ENCODE results near the gene PLEKHH3. TPM values are rescaled to one million over a fixed set of nuclear protein-coding genes. Genes with fewer than 3 reads are reported as not detected.

Gene PLEKHH3
- polyA plus RNA-seq, 1 of the 3 experiments (the other 2 are of a cell fraction), result 12.8 TPM

- no peak overlapping the region for H3K9ac ChIP-seq
- H3K36me3 ChIP-seq (replicated peaks in 1 of 2; ENCODE audit: control insufficient read depth in 1 of 2, insufficient read depth in 2 of 2, low read length in 1 of 2), result peaks cover 20 to 52% of the 10 kb centered on the region in 2 experiments
- no peak overlapping the region for H2AFZ ChIP-seq (ENCODE audit: low read depth)
- H3K4me1 ChIP-seq (ENCODE audit: control insufficient read depth in 1 of 2, insufficient read depth in 2 of 2, low read depth in 1 of 2, low read length in 1 of 2), result peaks cover 0 to 6% of the 10 kb centered on the region in 2 experiments; a peak in 2 of 4 replicates
- POLR2A ChIA-PET, result interaction anchor here (0.8 kb wide), 1 partner anchor 18 kb away, joined by 3 read pairs; no protein-coding TSS in a partner anchor
- CTCF ChIA-PET, result interaction anchor here (1.2 to 4.7 kb wide), 3 partner anchors 17 to 123 kb away, joined by 3 to 26 read pairs (median 6); partner anchors contain the start of gene PSMC3IP
- TF ChIP-seq CHD2 (IDR thresholded peaks at IDR 0.05; ENCODE audit: low read length, partially characterized antibody), result no peak
- TF ChIP-seq GATA2 (CRISPR knock-in tag; IDR thresholded peaks at IDR 0.05), result no peak
- no peak for TF ChIP-seq PBX3 (IDR thresholded peaks at IDR 0.05)
- TF ChIP-seq SIN3A (IDR thresholded peaks at IDR 0.05; ENCODE audit: borderline replicate concordance, low read depth, low read length), result no peak
- TF ChIP-seq MAX (IDR thresholded peaks at IDR 0.05; ENCODE audit: low read depth), result no peak
- no peak for TF ChIP-seq NRF1 (IDR thresholded peaks at IDR 0.05; ENCODE audit: low read depth, low read length)
- no peak for TF ChIP-seq EP300 (IDR thresholded peaks at IDR 0.05; ENCODE audit: borderline replicate concordance in 1 of 2, low read depth in 1 of 2, low read length in 1 of 2)
- no peak for TF ChIP-seq TEAD4 (IDR thresholded peaks at IDR 0.05; ENCODE audit: borderline replicate concordance, insufficient read depth)
- no peak for TF ChIP-seq REST (IDR thresholded peaks at IDR 0.05; ENCODE audit: low read depth, low read length)
- TF ChIP-seq RXRA (IDR thresholded peaks at IDR 0.05; ENCODE audit: borderline replicate concordance, low read depth), result no peak
- no peak for TF ChIP-seq RAD21 (IDR thresholded peaks at IDR 0.05; ENCODE audit: low read length)
- TF ChIP-seq USF1 (IDR thresholded peaks at IDR 0.05; ENCODE audit: borderline replicate concordance, low read depth), result no peak
- no peak for TF ChIP-seq EZH2phosphoT487 (IDR thresholded peaks at IDR 0.05; ENCODE audit: borderline replicate concordance, low read depth)
- no peak for TF ChIP-seq ELF1 (IDR thresholded peaks at IDR 0.05)
- no peak for TF ChIP-seq YY1 (IDR thresholded peaks at IDR 0.05; ENCODE audit: low read depth)
- H3K4me2 ChIP-seq, result no peak overlapping the region
- H3K27me3 ChIP-seq (ENCODE audit: insufficient read depth), result no peaks in the 10 kb centered on the region
- no peak overlapping the region for H3K27ac ChIP-seq (ENCODE audit: low read depth in 2 of 2, low read length in 1 of 2)
- H3K79me2 ChIP-seq (ENCODE audit: insufficient read depth), result no peaks in the 10 kb centered on the region
- peaks cover 3% of the 10 kb centered on the region for H3F3A ChIP-seq (replicated peaks; ENCODE audit: insufficient read depth)
- H3K4me3 ChIP-seq (ENCODE audit: low read depth in 2 of 2, low read length in 1 of 2), result no peak overlapping the region
- H4K20me1 ChIP-seq (ENCODE audit: insufficient read depth), result no peaks in the 10 kb centered on the region
- peak; percentile 5 for DNase-seq
- 80% methylated on average over 10 of the region's 10 CpGs for WGBS (ENCODE audit: low lambda C conversion rate)
- H3K9me2 ChIP-seq, result no peaks in the 10 kb centered on the region
- H3K9me3 ChIP-seq, result no peaks in the 10 kb centered on the region
These were observed 23.9 kb upstream of the PLEKHH3 start for GRCh38 chr17:42700586-42701289.
